ENCODE results near the gene HSD17B1.

HSD17B1 gene

GRCh38 chr17:42512733-42513251 is 39.9 kb upstream of the HSD17B1 start:
- no peak for TF ChIP-seq CTCF (IDR thresholded peaks at IDR 0.05; ENCODE audit: low read depth, low read length, missing control alignments)
- DNase-seq (ENCODE audit: extremely low read depth, low read depth): no peak
- no peak overlapping the region for H3K4me3 ChIP-seq (replicated peaks; ENCODE audit: low read depth, low read length)

DNA sequence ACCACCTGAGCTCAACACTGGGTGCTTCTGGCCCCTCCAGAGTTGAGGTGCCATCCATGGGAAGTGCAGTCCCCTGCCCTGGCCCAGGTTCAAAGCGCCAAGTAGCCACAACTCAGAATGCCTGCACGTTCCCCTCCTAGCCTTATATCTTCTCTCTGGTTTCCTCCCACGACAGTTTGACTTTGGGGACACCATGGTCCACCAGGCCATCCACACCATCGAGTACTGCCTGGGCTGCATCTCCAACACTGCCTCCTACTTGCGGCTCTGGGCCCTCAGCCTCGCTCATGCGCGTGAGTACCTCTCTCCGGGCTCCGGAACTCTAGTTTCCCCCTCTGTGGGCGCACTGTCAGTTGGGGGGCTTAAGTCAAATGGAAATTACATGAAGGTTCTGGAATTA is 39.0 kb upstream of the HSD17B1 start:
- TF ChIP-seq CTCF (IDR thresholded peaks at IDR 0.05; ENCODE audit: low read depth, low read length, missing control alignments): no peak
- no peak for DNase-seq (ENCODE audit: extremely low read depth, low read depth)
- H3K4me3 ChIP-seq (replicated peaks; ENCODE audit: low read depth, low read length): no peak overlapping the region

- H3K4me3 ChIP-seq (replicated peaks; ENCODE audit: low read depth, low read length): no peak overlapping the region
- no peak for TF ChIP-seq CTCF (IDR thresholded peaks at IDR 0.05; ENCODE audit: low read depth, low read length, missing control alignments)
- DNase-seq (ENCODE audit: extremely low read depth, low read depth): no peak
Measured at GRCh38 chr17:42514279-42514678, 38.4 kb upstream of the HSD17B1 start.

- no peak for DNase-seq (ENCODE audit: extremely low read depth, low read depth)
- TF ChIP-seq CTCF (IDR thresholded peaks at IDR 0.05; ENCODE audit: low read depth, low read length, missing control alignments): no peak
- H3K4me3 ChIP-seq (replicated peaks; ENCODE audit: low read depth, low read length): no peak overlapping the region
Measured at GRCh38 chr17:42514867-42515266, 37.9 kb upstream of the HSD17B1 start.

DNA sequence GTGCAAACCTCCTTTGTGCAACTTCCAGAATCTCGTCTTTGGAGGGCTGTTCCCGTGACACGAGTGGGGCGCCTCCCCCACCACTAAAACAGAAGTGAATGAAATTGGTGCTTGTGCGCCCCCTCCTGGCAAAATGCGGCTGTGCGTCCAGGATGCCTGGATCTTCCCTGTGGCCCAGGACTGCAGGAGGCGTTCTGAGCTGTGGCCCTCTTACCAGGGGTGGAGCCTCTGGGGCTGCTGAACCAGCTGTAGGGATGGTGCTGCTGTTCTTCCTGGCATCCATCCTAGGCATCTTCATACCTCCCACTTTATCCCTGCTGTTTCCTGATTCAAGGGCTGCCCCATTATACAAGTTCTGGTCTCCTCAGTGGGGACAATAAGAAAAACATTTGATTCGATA is 35.2 kb upstream of the HSD17B1 start:
- H3K4me3 ChIP-seq (replicated peaks; ENCODE audit: low read depth, low read length): no peak overlapping the region
- peak; percentile 80 for DNase-seq (ENCODE audit: extremely low read depth, low read depth)
- peak; percentile 97 for TF ChIP-seq CTCF (IDR thresholded peaks at IDR 0.05; ENCODE audit: low read depth, low read length, missing control alignments)

DNA sequence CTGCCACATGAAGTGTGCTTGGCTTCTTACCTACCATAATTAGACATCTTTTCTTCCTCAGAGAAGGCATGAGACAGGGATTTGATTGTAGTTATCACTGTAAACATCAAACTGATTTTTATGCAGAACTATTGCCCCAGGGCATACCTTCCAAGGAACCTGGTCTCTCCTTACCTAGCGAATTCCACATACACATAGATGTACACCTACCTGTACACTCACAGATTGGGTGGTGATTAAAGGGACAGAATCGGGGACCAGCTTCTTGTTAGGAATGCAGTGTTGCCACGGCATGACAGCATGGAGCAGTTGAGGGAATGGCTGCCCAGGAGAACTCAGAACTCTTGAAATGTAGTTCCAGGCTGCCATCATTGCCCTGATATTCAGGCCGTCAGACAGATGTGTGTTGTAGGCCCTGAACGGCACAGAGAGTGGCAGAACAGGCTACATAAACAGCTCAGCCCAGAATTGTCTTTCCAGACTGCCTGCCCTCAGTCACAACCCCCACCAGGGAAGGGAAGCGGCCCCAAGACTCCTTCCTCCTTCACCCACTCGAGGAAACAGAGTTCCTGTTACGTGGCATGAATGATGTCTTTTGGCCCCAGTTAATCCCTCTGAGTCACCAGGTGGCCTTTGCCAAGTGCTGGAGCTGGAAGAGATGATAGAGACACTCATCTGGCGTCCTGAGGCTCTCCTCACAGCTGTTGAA is 34.5 kb upstream of the HSD17B1 start:
- H3K4me3 ChIP-seq (replicated peaks; ENCODE audit: low read depth, low read length): no peak overlapping the region
- TF ChIP-seq CTCF (IDR thresholded peaks at IDR 0.05; ENCODE audit: low read depth, low read length, missing control alignments): no peak
- peak; percentile 95 for DNase-seq (ENCODE audit: extremely low read depth, low read depth)
